Measurements from ENCODE around the gene LHFPL3. TPM values are rescaled to one million over a fixed set of nuclear protein-coding genes. Genes with fewer than 3 reads are reported as not detected.
A peak's percentile ranks its signal among the peaks of the same experiment; 100 is the strongest.
"Not testable (repeated sequence)": the region's sequence is repeated elsewhere in the genome, so short reads cannot be mapped to it uniquely, and the experiment has no call there.

The LHFPL3 gene
- 7.2 TPM for total RNA-seq (ENCODE audit: insufficient read depth, low replicate concordance)

- DNase-seq (ENCODE audit: low spot score) = peak; percentile 5
Observed at GRCh38 chr7:104328296-104328969, at the start of gene LHFPL3. Gene LHFPL3 (plus strand): TSS chr7:104328603.

GRCh38 chr7:104281685-104282084 lies 46.7 kb upstream of the LHFPL3 start:
- not testable (repeated sequence) for DNase-seq (ENCODE audit: low spot score)

- DNase-seq (ENCODE audit: low spot score) = no peak
Observed at GRCh38 chr7:104286839-104287238, 41.6 kb upstream of the LHFPL3 start.

- DNase-seq (ENCODE audit: low spot score) = no peak
Observed at GRCh38 chr7:104288137-104288536, 40.3 kb upstream of the LHFPL3 start.

- DNase-seq (ENCODE audit: low spot score) = no peak
Observed at GRCh38 chr7:104294291-104294690, 34.1 kb upstream of the LHFPL3 start.

- no peak for DNase-seq (ENCODE audit: low spot score)
Observed at GRCh38 chr7:104296266-104296665, 32.1 kb upstream of the LHFPL3 start.

- DNase-seq (ENCODE audit: low spot score) = no peak
Observed at GRCh38 chr7:104296900-104297299, 31.5 kb upstream of the LHFPL3 start.

- no peak for DNase-seq (ENCODE audit: low spot score)
Observed at GRCh38 chr7:104299323-104299722, 29.1 kb upstream of the LHFPL3 start.

GRCh38 chr7:104299777-104300176 lies 28.6 kb upstream of the LHFPL3 start:
- DNase-seq (ENCODE audit: low spot score) = no peak

GRCh38 chr7:104306793-104307192 lies 21.6 kb upstream of the LHFPL3 start:
- DNase-seq (ENCODE audit: low spot score) = no peak

GRCh38 chr7:104317948-104318629 lies 10.3 kb upstream of the LHFPL3 start:
- no peak for DNase-seq (ENCODE audit: low spot score)

GRCh38 chr7:104327534-104327933 lies 869 bp upstream of the LHFPL3 start:
- no peak for DNase-seq (ENCODE audit: low spot score)

- no peak for DNase-seq (ENCODE audit: low spot score)
Observed at GRCh38 chr7:104327938-104328295, 486 bp upstream of the LHFPL3 start.

- DNase-seq (ENCODE audit: low spot score) = no peak
Observed at GRCh38 chr7:104328970-104329825, 795 bp downstream of the LHFPL3 start.

GRCh38 chr7:104341546-104341945 lies 13.1 kb downstream of the LHFPL3 start:
- no peak for DNase-seq (ENCODE audit: low spot score)

GRCh38 chr7:104352736-104353135 lies 24.3 kb downstream of the LHFPL3 start:
- DNase-seq (ENCODE audit: low spot score) = no peak

GRCh38 chr7:104357166-104357565 lies 28.8 kb downstream of the LHFPL3 start:
- DNase-seq (ENCODE audit: low spot score) = no peak

GRCh38 chr7:104358446-104359132 lies 30.2 kb downstream of the LHFPL3 start:
- DNase-seq (ENCODE audit: low spot score) = no peak

GRCh38 chr7:104362756-104363155 lies 34.4 kb downstream of the LHFPL3 start:
- no peak for DNase-seq (ENCODE audit: low spot score)

GRCh38 chr7:104363355-104363754 lies 35.0 kb downstream of the LHFPL3 start:
- no peak for DNase-seq (ENCODE audit: low spot score)

- DNase-seq (ENCODE audit: low spot score) = no peak
Observed at GRCh38 chr7:104366390-104366789, 38.0 kb downstream of the LHFPL3 start.

- no peak for DNase-seq (ENCODE audit: low spot score)
Observed at GRCh38 chr7:104367926-104368325, 39.5 kb downstream of the LHFPL3 start.
